SW 1271 (cell line): ENCODE measurements around the gene VPS39.

Experiments
- DNase-seq, 2 experiments: peaks; one replicate each; lab custom pipeline; 2025; lab: John Stamatoyannopoulos, UW

Gene VPS39

GRCh38 chr15:42130246-42130986 is 77.7 kb downstream of the VPS39 start:
- DNase-seq: no peak

GRCh38 chr15:42129364-42129763 is 78.7 kb downstream of the VPS39 start:
- no peak for DNase-seq

- DNase-seq: no peak
Measured at GRCh38 chr15:42128476-42128875, 79.6 kb downstream of the VPS39 start.

GRCh38 chr15:42123546-42123945 is 84.6 kb downstream of the VPS39 start:
- DNase-seq: no peak

- no peak for DNase-seq
Measured at GRCh38 chr15:42121682-42122081, 86.4 kb downstream of the VPS39 start.

- DNase-seq: no peak
Measured at GRCh38 chr15:42121021-42121420, 87.1 kb downstream of the VPS39 start.

GRCh38 chr15:42120285-42120684 is 87.8 kb downstream of the VPS39 start:
- DNase-seq: no peak

GRCh38 chr15:42119446-42119760 is 88.7 kb downstream of the VPS39 start:
- no peak for DNase-seq

- no peak for DNase-seq
Measured at GRCh38 chr15:42118650-42119445, 89.3 kb downstream of the VPS39 start.

- no peak for DNase-seq
Measured at GRCh38 chr15:42111924-42112323, 96.2 kb downstream of the VPS39 start.

- DNase-seq: no peak
Measured at GRCh38 chr15:42110367-42110766, 97.7 kb downstream of the VPS39 start.

GRCh38 chr15:42108806-42109205 is 99.3 kb downstream of the VPS39 start:
- DNase-seq: no peak
